Stomach (tissue), 9 donors: Measurements from ENCODE around the gene GHRL. TPM values are rescaled to one million over a fixed set of nuclear protein-coding genes. Genes with fewer than 3 reads are reported as not detected.

Experiments
- DNase-seq, 2 donors: peaks; one replicate each; pipeline versions ENCODE4 v3.0.0 to v3.0.0-alpha.2; 2013 to 2019
- H3K27ac ChIP-seq, 5 donors: fragments of 200-600 bp in 4 of 5; sonication (generic) in 4 of 5; one replicate each; pipeline ENCODE4 v1.5.1; 2013 to 2019; ENCODE audit warnings: mild to moderate bottlenecking in 1 of 5, moderate library complexity in 1 of 5
- H3K27me3 ChIP-seq, 3 donors: fragments of 200-600 bp; sonication (generic); one replicate each; pipeline ENCODE4 v1.5.1; 2017 to 2019; ENCODE audit warnings: mixed run types in 1 of 3
- H3K36me3 ChIP-seq, 4 donors: fragments of 200-600 bp; sonication (generic); 1 replicate in 3 of 4; 2 replicates in 1 of 4; pipeline ENCODE4 v1.5.1; 2016 to 2019
- H3K4me1 ChIP-seq, 4 donors: fragments of 200-600 bp; sonication (generic); one replicate each; pipeline ENCODE4 v1.5.1; 2016 to 2019
- H3K4me3 ChIP-seq, 4 donors: fragments of 200-600 bp; sonication (generic) in 3 of 4; one replicate each; pipeline ENCODE4 v1.5.1; 2016 to 2019; ENCODE audit warnings: mild to moderate bottlenecking in 1 of 4
- H3K9me3 ChIP-seq, 4 donors: fragments of 200-600 bp; sonication (generic); one replicate each; pipeline ENCODE4 v1.5.1; 2016 to 2019
- CTCF ChIP-seq, 7 experiments: fragments of 450-650 bp in 4 of 7; fragments of 200-600 bp in 3 of 7; sonication (generic) in 3 of 7; IDR thresholded peaks; one replicate each; pipeline ENCODE4 v1.5.1; 2016 to 2019; ENCODE audit warnings: antibody characterized with exemption in 7 of 7, control low read depth in 2 of 7, mild to moderate bottlenecking in 1 of 7
- EP300 ChIP-seq: sonication (generic); formaldehyde crosslinking; IDR thresholded peaks from one replicate; pipeline ENCODE4 v1.6.1; 2017; ENCODE audit warnings: antibody characterized with exemption
- POLR2A ChIP-seq, 4 donors: fragments of 450-650 bp; IDR thresholded peaks; one replicate each; pipeline ENCODE4 v1.6.1; 2016; ENCODE audit warnings: antibody characterized with exemption in 4 of 4, control low read depth in 2 of 4, mild to moderate bottlenecking in 1 of 4, moderate library complexity in 1 of 4
- POLR2AphosphoS5 ChIP-seq, 3 donors: sonication (generic); formaldehyde crosslinking; IDR thresholded peaks; one replicate each; pipeline ENCODE4 v1.6.1; 2016; ENCODE audit warnings: antibody characterized with exemption in 3 of 3
- WGBS, 5 donors: extraction: QIAGEN DNeasy Blood & Tissue Kit in 3 of 5; methylation state at CpG; one replicate each; pipeline versions ENCODE4 v1.1.5 to v1.1.7; 2013 to 2018; 5-methylcytosine and 5-hydroxymethylcytosine counted together
- intact Hi-C: fragments of 100-400 bp; cut with DNase I; formaldehyde crosslinking; loops from one replicate; pipeline ENCODE4 v1.15.1; 2023; ENCODE audit warnings: low total_unique reads
- polyA plus RNA-seq, 3 donors: library from polyadenylated mRNA; stranded (reverse); fragments of 200-250 nt; gene quantifications; one replicate each; pipeline ENCODE4 v1.2.3, GENCODE V29; 2013
- total RNA-seq, 5 donors: library from RNA; depleted of rRNA; stranded (reverse); fragments of >200 nt; gene quantifications; one replicate each; pipeline versions ENCODE4 v1.1.0 to v1.2.3, GENCODE V29; 2014 to 2016
- donor health status: healthy with polysubstance abuse.
- donor health status: Bipolar disorder and iron deficiency.
- donor health status: healthy.

Gene GHRL
- total and polyA plus RNA-seq, 8 donors, result 1.7 to 804 (median 253) TPM

GRCh38 chr3:10245081-10245712 lies 47.5 kb downstream of the GHRL start:
- no peak overlapping the region for H3K27ac ChIP-seq
- TF ChIP-seq POLR2A (IDR thresholded peaks at IDR 0.05), result no peak
- no peak for TF ChIP-seq CTCF (IDR thresholded peaks at IDR 0.05)
- no peak for TF ChIP-seq EP300
- TF ChIP-seq POLR2AphosphoS5 (IDR thresholded peaks at IDR 0.05), result no peak
- WGBS, 5 donors, result 83 to 88% (median 85%) methylated on average over 6 of the region's 6 CpGs
- H3K9me3 ChIP-seq, result peaks cover 0 to 19% (median 12%) of the 10 kb centered on the region in 4 donors
- no peaks in the 10 kb centered on the region for H3K27me3 ChIP-seq
- peaks cover 11 to 22% (median 19%) of the 10 kb centered on the region in 4 donors for H3K4me1 ChIP-seq
- no peak overlapping the region for H3K4me3 ChIP-seq
- peaks cover 0 to 20% (median 14%) of the 10 kb centered on the region in 4 donors for H3K36me3 ChIP-seq
- no peak for DNase-seq
- intact Hi-C loops, result no loop called here

- WGBS, 5 donors, result 63 to 91% (median 88%) methylated on average over 3 of the region's 3 CpGs
- H3K4me3 ChIP-seq, result no peak overlapping the region
- no peak for DNase-seq
- H3K27me3 ChIP-seq, result no peaks in the 10 kb centered on the region
- intact Hi-C loops, result no loop called here
- peaks cover 0 to 19% (median 12%) of the 10 kb centered on the region in 4 donors for H3K9me3 ChIP-seq
- no peak overlapping the region for H3K27ac ChIP-seq
- H3K4me1 ChIP-seq, result peaks cover 4 to 11% (median 8%) of the 10 kb centered on the region in 4 donors
- TF ChIP-seq POLR2AphosphoS5 (IDR thresholded peaks at IDR 0.05) (no peak), CTCF (IDR thresholded peaks at IDR 0.05) (no peak), EP300 (no peak), POLR2A (IDR thresholded peaks at IDR 0.05) (no peak)
- peaks cover 0 to 27% (median 24%) of the 10 kb centered on the region in 4 donors for H3K36me3 ChIP-seq
Measured at GRCh38 chr3:10244009-10244408, 48.7 kb downstream of the GHRL start.

GRCh38 chr3:10242182-10243065 lies 50.3 kb downstream of the GHRL start:
- DNase-seq, result peak in 1 of 2 donors; percentile 69
- Histone ChIP-seq H3K27me3 (no peaks in the 10 kb centered on the region), H3K4me1 (peaks cover 0 to 8% (median 2%) of the 10 kb centered on the region in 4 donors), H3K27ac (peak overlapping the region in 2 of 5 donors; percentile 20 to 29), H3K9me3 (peaks cover 0 to 19% (median 12%) of the 10 kb centered on the region in 4 donors), H3K4me3 (no peak overlapping the region), H3K36me3 (peaks cover 0 to 38% (median 34%) of the 10 kb centered on the region in 4 donors)
- 74 to 86% (median 79%) methylated on average over 7 of the region's 7 CpGs for WGBS, 5 donors
- TF ChIP-seq POLR2A (IDR thresholded peaks at IDR 0.05) (no peak), CTCF (IDR thresholded peaks at IDR 0.05) (no peak), POLR2AphosphoS5 (IDR thresholded peaks at IDR 0.05) (no peak), EP300 (no peak)
- intact Hi-C loops, result no loop called here

GRCh38 chr3:10240799-10241198 lies 51.9 kb downstream of the GHRL start:
- 75 to 94% (median 85%) methylated on average over 6 of the region's 6 CpGs for WGBS, 5 donors
- Histone ChIP-seq H3K27ac (no peak overlapping the region), H3K36me3 (peaks cover 2 to 54% (median 47%) of the 10 kb centered on the region in 4 donors), H3K4me3 (no peak overlapping the region), H3K27me3 (no peaks in the 10 kb centered on the region), H3K4me1 (peaks cover 0 to 8% (median 0%) of the 10 kb centered on the region in 4 donors), H3K9me3 (peaks cover 0 to 16% (median 10%) of the 10 kb centered on the region in 4 donors)
- TF ChIP-seq EP300 (no peak), CTCF (IDR thresholded peaks at IDR 0.05) (no peak), POLR2A (IDR thresholded peaks at IDR 0.05) (no peak), POLR2AphosphoS5 (IDR thresholded peaks at IDR 0.05) (no peak)
- intact Hi-C loops, result no loop called here
- no peak for DNase-seq
